PC-3 (cell line): ENCODE data around the gene SUGP1. TPM values are rescaled to one million over a fixed set of nuclear protein-coding genes. Genes with fewer than 3 reads are reported as not detected.
A peak's percentile ranks its signal among the peaks of the same experiment; 100 is the strongest.

ENCODE experiments used
- ATAC-seq: fragments of 200-7000 bp; cut with Tn5 transposase; 2 replicates; pipeline ENCODE4 v1.9.1; 2020; ENCODE audit warnings: mild to moderate bottlenecking, moderate library complexity
- BruUV-seq: library from RNA; stranded (reverse); fragments of 400-500 nt; replicated peaks from 2 replicates; lab custom pipeline; 2021; lab: Mats Ljungman, UMichigan
- CTCF ChIA-PET: fragments of 300-600 bp; sonication (Branson Sonifier 250); formaldehyde crosslinking; loops from one replicate; lab custom pipeline; 2022; ENCODE audit warnings: antibody characterized with exemption; lab: Charles Lee
- POLR2A ChIA-PET: fragments of 300-600 bp; sonication (Branson Sonifier 250); formaldehyde crosslinking; loops from one replicate; lab custom pipeline; 2022; ENCODE audit warnings: antibody characterized with exemption; ENCODE audit not compliant: unreplicated experiment; lab: Charles Lee
- DNase-seq: peaks from one replicate; pipeline ENCODE4 v3.0.0-alpha.2; 2015
- H2AFZ ChIP-seq: fragments of 300-600 bp; sonication (generic); 2 replicates; pipeline ENCODE4 v1.6.0; 2016; ENCODE audit warnings: antibody characterized with exemption, low read length
- H3F3A ChIP-seq: fragments of 300-600 bp; sonication (generic); one replicate; pipeline ENCODE4 v1.6.0; 2017; ENCODE audit warnings: antibody characterized with exemption, low read length, control low read depth, mild to moderate bottlenecking; ENCODE audit not compliant: unreplicated experiment
- H3K27ac ChIP-seq: fragments of 300-600 bp; sonication (generic); 2 replicates; pipeline ENCODE4 v1.5.1; 2016; ENCODE audit warnings: mild to moderate bottlenecking, low read length
- H3K27me3 ChIP-seq: fragments of 300-600 bp; sonication (generic); 2 replicates; pipeline ENCODE4 v1.6.1; 2016; ENCODE audit warnings: low read length, mixed read lengths
- H3K36me3 ChIP-seq: fragments of 300-600 bp; sonication (generic); 2 replicates; pipeline ENCODE4 v1.6.1; 2016; ENCODE audit warnings: low read depth, mixed run types, low read length, mixed read lengths
- H3K4me1 ChIP-seq: fragments of 300-600 bp; sonication (generic); 2 replicates; pipeline ENCODE4 v1.5.1; 2016; ENCODE audit warnings: low read length; ENCODE audit not compliant: insufficient read depth
- H3K4me2 ChIP-seq: fragments of 300-600 bp; sonication (generic); 2 replicates; pipeline ENCODE4 v1.6.0; 2016; ENCODE audit warnings: low read length
- H3K4me3 ChIP-seq: fragments of 300-600 bp; sonication (generic); 2 replicates; pipeline ENCODE4 v1.5.1; 2016; ENCODE audit warnings: mild to moderate bottlenecking, low read length, mixed read lengths
- H3K79me2 ChIP-seq: fragments of 300-600 bp; sonication (generic); 2 replicates; pipeline ENCODE4 v1.6.1; 2017; ENCODE audit warnings: low read length, mixed read lengths
- H3K9ac ChIP-seq: fragments of 300-600 bp; sonication (generic); 2 replicates; pipeline ENCODE4 v1.6.0; 2016; ENCODE audit warnings: mild to moderate bottlenecking, low read length
- H3K9me2 ChIP-seq: fragments of 300-600 bp; sonication (generic); replicated peaks from 2 replicates; pipeline ENCODE4 v1.6.1; 2016; ENCODE audit warnings: mixed run types, low read length, mixed read lengths
- H3K9me3 ChIP-seq: fragments of 300-600 bp; sonication (generic); 2 replicates; pipeline ENCODE4 v1.6.1; 2016; ENCODE audit warnings: low read length, mixed read lengths
- H4K20me1 ChIP-seq: fragments of 300-600 bp; sonication (generic); 2 replicates; pipeline ENCODE4 v1.6.1; 2016; ENCODE audit warnings: low read length, mixed read lengths
- CTCF ChIP-seq: fragments of 300-600 bp; sonication (generic); conservative IDR thresholded peaks from 2 replicates; pipeline ENCODE4 v1.5.1; 2017; ENCODE audit warnings: antibody characterized with exemption, low read depth, mild to moderate bottlenecking, low read length
- EZH2 ChIP-seq: fragments of 300-600 bp; sonication (generic); IDR thresholded peaks from one replicate; pipeline ENCODE4 v1.6.1; 2017; ENCODE audit warnings: antibody characterized with exemption, mild to moderate bottlenecking, low read length; ENCODE audit not compliant: unreplicated experiment
- EZH2phosphoT487 ChIP-seq: fragments of 300-600 bp; sonication (generic); IDR thresholded peaks from 2 replicates; pipeline ENCODE4 v1.6.1; 2018; ENCODE audit warnings: mild to moderate bottlenecking, antibody characterized with exemption, low read length, borderline replicate concordance
- intact Hi-C: fragments of 100-400 bp; cut with micrococcal nuclease; formaldehyde crosslinking; loops from 2 replicates; pipeline ENCODE4 v1.9.0; 2023
- total RNA-seq: library from RNA; depleted of rRNA; stranded (reverse); fragments of >200 nt; gene quantifications from 2 replicates; pipeline ENCODE4 v1.2.3, GENCODE V29; 2014

Gene SUGP1
- total RNA-seq, 1 experiment from 2014 or later = 42.1 TPM

DNA sequence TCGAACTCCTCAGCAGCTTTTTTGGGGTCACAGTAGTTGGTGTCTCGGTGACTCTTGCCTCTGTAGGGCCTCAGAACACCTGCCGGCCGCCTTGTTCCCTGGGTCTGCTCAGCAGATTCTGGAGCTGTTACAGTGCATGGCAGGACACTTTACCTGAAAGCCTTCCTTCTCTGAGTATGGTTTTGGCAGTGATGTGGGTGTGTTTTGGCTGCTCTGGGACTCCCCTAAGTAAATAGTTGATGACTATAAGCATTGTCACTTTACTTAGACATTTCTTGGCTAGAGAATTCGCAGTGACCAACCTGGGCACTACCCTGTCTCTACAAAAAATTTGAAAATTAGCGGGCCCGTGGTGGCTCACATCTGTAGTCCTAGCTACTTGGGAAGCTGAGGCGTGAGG lies 7.4 kb upstream of the SUGP1 start:
- H3K9me2 ChIP-seq = no peaks in the 10 kb centered on the region
- DNase-seq (no peak), ATAC-seq (peak; percentile 57)
- H3K4me1 ChIP-seq = no peaks in the 10 kb centered on the region
- no peak overlapping the region for H3K4me2 ChIP-seq
- H3K27me3 ChIP-seq = no peaks in the 10 kb centered on the region
- POLR2A ChIA-PET = interaction anchor here (0.6 kb wide), 1 partner anchor 1587 kb away, joined by 3 read pairs; no protein-coding TSS in a partner anchor
- TF ChIP-seq EZH2phosphoT487 (no peak), EZH2 (no peak), CTCF (no peak)
- H3F3A ChIP-seq = no peaks in the 10 kb centered on the region
- no peak overlapping the region for H3K4me3 ChIP-seq
- BruUV-seq = no TSS peak
- H3K9me3 ChIP-seq = no peaks in the 10 kb centered on the region
- H3K27ac ChIP-seq = no peak overlapping the region
- CTCF ChIA-PET = no interaction called here
- H3K9ac ChIP-seq = no peak overlapping the region
- H3K36me3 ChIP-seq = peaks cover 9% of the 10 kb centered on the region; the same call in 1 of the 2 replicates
- no peaks in the 10 kb centered on the region for H4K20me1 ChIP-seq
- H3K79me2 ChIP-seq = peaks cover 50% of the 10 kb centered on the region
- intact Hi-C loops = no loop called here
- H2AFZ ChIP-seq = no peak overlapping the region

DNA sequence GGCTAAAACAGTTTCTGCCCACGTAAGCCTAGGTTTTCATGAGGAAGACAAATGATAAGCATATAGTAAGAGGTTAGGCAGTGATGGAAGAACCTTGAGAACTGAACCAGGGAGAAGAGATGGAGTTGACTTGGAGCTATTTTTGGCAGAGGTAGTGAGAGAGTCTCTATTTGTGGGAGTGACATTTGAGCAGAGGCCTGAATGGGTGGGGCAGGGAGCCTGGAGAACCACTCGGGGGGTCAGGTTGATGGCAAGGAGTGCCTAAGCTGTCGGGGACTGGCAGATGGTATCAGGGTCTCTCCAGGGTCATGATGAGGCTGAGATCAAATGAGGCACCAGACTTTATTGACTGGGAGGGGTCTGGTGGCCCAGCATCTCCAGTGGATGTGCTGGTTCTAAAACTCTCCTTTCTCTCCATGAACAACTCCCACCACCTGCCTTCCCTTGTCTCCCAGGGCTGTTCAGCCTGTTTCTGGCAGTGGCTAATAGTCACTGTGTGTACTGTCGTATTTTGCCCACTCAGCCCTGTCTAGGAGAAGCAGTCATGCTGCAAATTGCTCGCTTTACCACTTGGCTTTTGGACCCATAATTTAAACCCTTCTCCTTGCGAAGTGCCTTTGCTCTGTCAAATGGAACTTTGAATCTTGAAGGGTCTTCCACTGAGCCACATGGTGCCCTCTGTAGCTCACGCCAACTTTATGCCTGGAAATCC lies 3.9 kb upstream of the SUGP1 start:
- no peak overlapping the region for H3K4me2 ChIP-seq
- intact Hi-C loops = no loop called here
- H4K20me1 ChIP-seq = no peaks in the 10 kb centered on the region
- H3K4me1 ChIP-seq = peaks cover 8% of the 10 kb centered on the region
- no peaks in the 10 kb centered on the region for H3K27me3 ChIP-seq
- H3K9me3 ChIP-seq = no peaks in the 10 kb centered on the region
- no peaks in the 10 kb centered on the region for H3F3A ChIP-seq
- H3K36me3 ChIP-seq = peaks cover 2% of the 10 kb centered on the region; the same call in 1 of the 2 replicates
- no peaks in the 10 kb centered on the region for H3K9me2 ChIP-seq
- ATAC-seq = no peak
- H2AFZ ChIP-seq = no peak overlapping the region
- H3K27ac ChIP-seq = no peak overlapping the region
- no peak for TF ChIP-seq CTCF
- TF ChIP-seq EZH2 = no peak
- no peak for TF ChIP-seq EZH2phosphoT487
- peaks cover 73% of the 10 kb centered on the region for H3K79me2 ChIP-seq
- no TSS peak for BruUV-seq
- H3K9ac ChIP-seq = no peak overlapping the region
- ChIA-PET POLR2A (no interaction called here), CTCF (no interaction called here)
- DNase-seq = no peak
- H3K4me3 ChIP-seq = no peak overlapping the region

- H3K27me3 ChIP-seq = no peaks in the 10 kb centered on the region
- H3K79me2 ChIP-seq = peaks cover 88% of the 10 kb centered on the region
- H3K4me1 ChIP-seq = peaks cover 14% of the 10 kb centered on the region
- CTCF ChIA-PET = no interaction called here
- peak overlapping the region; percentile 71 for H3K27ac ChIP-seq
- POLR2A ChIA-PET = no interaction called here
- peaks cover 2% of the 10 kb centered on the region for H3K36me3 ChIP-seq
- BruUV-seq = no TSS peak
- TF ChIP-seq EZH2 (no peak), CTCF (no peak), EZH2phosphoT487 (no peak)
- H4K20me1 ChIP-seq = no peaks in the 10 kb centered on the region
- DNase-seq (peak; percentile 29), ATAC-seq (peak; percentile 22)
- H3K9me3 ChIP-seq = no peaks in the 10 kb centered on the region
- peak overlapping the region; percentile 96 for H3K4me3 ChIP-seq
- H3K4me2 ChIP-seq = peak overlapping the region; percentile 91
- H3K9ac ChIP-seq = peak overlapping the region; percentile 98
- H3K9me2 ChIP-seq = no peaks in the 10 kb centered on the region
- H3F3A ChIP-seq = no peaks in the 10 kb centered on the region
- intact Hi-C loops = no loop called here
- peak overlapping the region; percentile 95 for H2AFZ ChIP-seq
Measured at GRCh38 chr19:19321141-19321577, 850 bp upstream of the SUGP1 start.
